Fibroblast of upper back skin (primary cell): ENCODE measurements around the gene IL10RB.
"Not testable (repeated sequence)": the region's sequence is repeated elsewhere in the genome, so short reads cannot be mapped to it uniquely, and the experiment has no call there.

Experiments used
- DNase-seq: peaks from one replicate; pipeline ENCODE4 v3.0.0-alpha.2; 2013

The IL10RB gene

DNA sequence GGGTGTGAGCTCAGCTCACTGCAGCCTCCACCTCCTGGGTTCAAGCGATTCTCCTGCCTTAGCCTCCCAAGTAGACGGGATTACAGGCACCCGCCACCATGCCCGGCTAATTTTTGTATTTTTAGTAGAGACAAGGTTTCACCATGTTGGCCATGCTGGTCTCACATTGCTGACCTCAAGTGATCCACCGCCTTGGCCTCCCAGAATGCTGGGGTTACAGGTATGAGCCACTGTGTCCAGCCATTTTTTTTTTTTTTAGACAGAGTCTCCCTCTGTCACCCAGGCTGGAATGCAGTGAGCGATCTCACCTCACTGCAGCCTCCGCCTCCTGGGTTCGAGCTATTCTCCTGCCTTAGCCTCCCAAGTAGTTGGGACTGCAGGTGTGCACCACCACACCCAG lies 23.3 kb upstream of the IL10RB start:
- DNase-seq: not testable (repeated sequence)

DNA sequence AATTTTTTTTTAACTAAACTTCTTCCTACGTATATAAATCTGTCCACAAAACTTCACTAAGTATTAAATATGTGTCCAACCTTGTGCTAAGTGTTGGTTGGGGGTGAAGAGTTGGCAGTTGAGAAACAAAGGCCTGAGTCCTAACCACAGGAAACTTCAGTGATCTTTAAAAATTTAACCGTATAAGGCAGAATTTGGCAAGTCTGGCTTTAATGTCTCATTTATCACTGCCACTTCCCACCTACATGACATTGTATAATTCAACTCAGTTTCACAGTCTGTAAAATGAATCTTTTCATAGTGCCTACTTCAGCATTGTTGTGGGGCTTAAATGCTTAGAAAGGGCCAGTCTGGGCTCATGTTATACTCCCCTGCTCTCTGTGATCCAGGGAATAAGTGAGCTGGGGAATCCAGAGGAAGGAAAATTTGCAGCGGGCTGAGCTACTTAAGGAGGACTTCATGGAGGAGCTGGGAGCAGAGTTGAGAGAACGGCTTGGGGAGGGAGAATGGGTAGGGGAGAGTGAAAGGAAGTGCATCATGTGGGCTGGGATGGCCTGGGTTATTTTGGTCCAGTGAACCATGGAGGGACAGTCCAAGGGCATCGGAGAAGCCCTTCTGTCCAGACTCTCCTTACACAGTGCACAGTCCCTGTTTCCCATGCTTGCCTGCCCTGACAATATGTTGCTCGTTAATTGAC lies 21.9 kb upstream of the IL10RB start:
- DNase-seq: no peak

DNA sequence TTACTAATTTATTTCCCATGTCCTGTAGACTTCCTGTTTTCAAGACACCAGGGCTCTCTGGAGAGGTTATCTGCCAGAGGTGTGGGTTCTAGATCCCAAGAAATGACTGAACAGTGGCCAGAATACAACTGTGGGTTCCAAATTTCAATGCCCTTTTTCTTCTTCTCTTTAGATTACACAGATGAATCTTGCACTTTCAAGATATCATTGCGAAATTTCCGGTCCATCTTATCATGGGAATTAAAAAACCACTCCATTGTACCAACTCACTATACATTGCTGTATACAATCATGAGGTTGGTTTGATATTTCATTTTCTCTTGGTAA lies 21.4 kb upstream of the IL10RB start:
- DNase-seq: no peak

DNA sequence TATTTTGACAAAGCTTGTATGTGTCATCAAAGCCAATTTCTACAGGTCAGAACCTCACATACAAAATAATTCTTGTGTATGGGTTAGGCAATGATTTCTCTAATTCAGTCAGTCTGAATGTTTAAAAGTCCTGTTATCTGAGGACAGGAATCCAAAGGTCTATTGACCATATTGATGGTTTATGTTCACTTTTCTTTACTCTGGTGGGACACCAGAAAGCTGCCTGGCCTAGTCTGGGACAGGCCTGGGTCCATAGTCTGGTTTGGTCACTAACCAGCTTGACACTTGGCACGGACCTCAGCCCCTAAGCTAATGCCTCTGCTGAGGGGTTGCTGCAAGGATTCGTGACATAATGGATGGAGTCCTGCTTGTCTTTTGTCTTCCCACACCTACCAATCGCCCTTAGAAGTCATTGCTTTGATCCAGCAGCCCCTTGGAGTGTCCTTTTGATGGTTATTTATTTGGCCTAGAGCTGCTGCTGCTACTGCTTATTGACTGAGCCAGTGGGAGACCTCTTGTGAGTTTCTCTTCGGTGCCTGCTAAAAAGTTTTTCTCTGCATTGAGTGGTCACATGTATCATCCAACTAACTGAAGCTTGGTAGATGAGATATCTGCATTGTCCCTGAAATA lies 20.8 kb upstream of the IL10RB start:
- no peak for DNase-seq

DNA sequence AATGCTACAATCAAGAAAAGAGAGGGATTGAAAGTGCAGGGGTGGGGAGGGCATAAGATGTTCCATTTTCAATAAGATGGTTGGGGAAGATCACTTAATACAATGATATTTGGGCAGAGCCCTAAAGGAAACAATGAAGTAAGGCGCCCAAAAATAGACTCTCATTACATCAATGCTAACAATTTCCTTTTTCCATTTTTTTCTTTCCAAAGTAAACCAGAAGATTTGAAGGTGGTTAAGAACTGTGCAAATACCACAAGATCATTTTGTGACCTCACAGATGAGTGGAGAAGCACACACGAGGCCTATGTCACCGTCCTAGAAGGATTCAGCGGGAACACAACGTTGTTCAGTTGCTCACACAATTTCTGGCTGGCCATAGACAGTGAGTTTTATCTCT lies 19.7 kb upstream of the IL10RB start:
- DNase-seq: no peak

DNA sequence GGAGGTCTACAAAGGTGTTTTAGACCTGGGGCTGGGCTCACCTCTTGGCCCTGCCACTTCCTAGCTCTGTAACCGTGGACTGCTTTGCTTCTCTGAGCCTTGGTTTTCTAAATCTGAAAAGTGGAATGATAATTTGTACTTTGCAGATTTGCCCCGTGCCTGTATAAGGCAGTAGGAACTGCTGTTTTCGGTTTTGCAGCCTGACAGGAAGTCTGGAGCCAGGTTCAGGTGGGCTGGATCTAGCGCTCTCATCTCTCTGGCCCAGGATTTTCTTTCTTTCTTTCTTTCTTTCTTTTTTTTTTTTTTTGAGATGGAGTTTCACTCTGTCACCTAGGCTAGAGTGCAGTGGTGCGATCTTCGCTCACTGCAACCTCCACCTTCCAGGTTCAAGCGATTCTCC lies 19.2 kb upstream of the IL10RB start:
- DNase-seq: no peak

DNA sequence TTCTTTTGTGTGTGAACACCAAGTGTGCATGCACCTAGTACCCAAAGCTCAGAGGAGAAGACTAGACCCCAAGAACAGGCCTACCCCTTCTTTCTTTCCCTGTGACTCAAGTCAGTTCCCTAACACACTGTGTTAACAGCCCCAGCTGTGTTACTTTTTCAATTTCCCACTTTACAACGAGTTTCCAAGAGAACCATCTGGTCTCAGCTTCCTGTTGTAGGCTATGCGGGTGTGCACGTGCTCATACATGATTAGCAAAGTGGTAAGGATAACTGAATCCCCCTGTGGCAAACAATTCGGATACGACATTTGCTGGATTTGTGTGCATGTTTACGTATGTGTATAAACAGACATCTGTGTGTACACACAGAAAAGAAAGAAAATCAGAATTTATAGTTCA lies 18.6 kb upstream of the IL10RB start:
- DNase-seq: no peak

DNA sequence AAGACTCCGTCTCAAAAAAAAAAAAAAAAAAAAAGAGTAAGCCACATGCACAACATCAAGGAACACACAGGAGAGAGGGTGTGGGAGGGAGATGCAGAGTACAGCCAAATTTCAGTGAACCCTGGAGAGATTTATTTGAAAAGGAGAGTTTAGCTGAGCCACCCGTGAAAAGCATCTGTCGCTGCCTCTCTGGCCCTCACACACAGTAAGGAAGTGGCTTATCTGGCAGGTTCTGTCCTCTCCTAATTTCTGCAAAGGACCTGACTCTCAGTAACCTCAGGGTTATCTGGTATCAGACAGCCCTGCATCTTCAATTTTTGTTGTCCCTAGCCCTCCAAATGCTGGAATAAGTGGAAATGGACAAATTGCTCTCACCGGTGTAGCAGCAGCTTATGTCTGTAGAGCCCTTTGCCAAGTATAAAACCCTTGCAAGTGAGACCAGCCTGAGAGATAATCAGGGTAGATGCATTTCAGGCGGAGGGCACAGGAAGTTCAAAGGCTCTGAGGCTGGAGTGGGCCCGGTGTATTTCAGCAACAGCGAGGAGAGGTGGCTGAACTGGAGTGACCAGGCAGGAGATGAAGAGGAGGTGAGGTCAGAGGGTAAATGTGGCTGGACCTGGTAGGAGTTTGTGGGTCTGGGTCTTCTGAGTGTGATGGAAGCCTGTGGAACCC lies 16.7 kb upstream of the IL10RB start:
- DNase-seq: no peak

DNA sequence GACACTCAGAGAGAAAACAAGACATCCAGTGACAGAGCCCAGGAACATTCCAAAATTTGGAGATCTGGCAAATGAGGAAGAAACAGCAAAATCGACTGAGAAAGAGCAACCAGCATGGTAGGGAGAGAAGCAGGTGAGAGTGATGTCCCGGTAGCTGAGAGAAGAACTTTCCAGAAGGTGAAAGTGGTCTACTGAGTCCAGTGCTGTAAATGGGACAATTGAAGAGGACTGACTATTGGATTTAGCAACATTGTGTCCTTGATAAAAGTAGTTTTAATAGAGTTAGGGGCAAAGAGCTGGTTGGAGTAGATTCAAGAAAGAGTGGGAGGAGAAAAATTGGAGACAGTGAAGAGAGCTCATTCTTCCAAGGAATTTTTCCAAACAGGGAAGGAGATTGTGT lies 15.0 kb upstream of the IL10RB start:
- no peak for DNase-seq

DNA sequence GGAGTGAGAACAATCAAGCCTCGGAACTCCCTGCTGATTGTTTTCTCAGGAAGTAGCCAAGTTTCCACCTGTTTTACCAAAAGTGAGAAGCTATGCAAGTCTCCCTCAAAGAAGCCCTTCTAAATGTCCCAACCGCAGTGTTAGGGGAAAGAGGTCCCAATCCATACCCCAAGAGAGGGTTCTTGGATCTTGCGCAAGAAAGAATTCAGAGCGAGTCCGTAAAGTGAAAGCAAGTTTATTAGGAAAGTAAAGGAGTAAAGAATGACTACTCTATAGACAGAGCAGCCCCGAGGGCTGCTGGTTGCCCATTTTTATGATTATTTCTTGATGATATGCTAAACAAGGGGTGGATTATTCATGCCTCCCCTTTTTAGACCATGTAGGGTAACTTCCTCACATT lies 12.8 kb upstream of the IL10RB start:
- DNase-seq: not testable (repeated sequence)

DNA sequence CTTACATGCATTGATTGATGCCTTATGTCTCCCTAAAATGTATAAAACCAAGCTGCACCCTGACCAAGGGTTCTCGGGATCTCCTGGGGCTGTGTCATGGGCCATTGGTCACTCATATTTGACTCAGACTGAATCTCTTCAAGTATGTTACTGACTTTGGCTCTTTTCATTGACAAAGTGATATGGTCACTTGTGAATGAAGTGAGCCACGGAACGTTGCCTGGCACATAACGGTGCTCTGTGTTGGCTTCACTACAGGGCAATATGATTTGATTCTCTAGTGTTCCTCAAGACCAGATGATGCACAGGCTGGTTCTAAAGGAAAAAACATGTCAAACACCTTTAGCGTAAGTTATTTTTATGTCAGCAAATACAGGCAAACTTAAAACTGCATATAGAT lies 11.4 kb upstream of the IL10RB start:
- DNase-seq: no peak

DNA sequence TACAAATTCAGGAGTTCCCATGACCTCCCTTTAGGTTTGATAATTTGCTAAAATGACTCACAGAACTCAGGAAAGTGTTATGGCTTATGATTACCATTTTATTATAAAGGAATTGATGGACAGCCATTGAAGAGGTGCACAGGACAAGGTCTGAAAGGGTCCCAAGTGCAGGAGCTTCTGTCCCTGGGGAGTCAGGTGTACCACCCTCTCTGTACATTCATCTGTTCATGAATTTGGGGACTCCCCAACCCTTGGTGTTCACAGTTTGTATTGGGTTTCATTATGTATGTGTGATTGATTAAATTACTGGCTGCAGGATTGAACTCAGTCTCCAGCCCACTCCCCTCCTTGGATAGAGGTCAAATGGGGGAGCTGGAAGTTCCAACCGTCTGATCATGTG lies 10.8 kb upstream of the IL10RB start:
- DNase-seq: no peak

DNA sequence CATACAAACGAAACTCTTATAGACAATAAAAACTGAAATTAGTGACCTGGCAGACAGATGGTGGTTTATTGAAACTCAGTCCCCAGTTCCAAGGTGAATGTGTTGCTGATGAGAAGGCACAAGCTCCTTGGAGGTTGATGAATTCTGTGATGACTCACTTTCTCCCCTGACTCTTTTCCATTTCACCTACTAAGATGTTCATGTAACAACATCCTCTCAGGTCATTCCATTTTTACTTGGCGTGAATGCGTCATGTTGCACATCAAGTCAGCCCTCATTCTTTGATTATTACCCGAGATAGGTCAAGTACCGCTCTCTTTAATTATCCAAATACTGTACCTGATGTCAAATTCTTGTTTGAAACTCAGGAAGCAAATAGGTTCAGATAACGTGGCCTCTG lies 10.1 kb upstream of the IL10RB start:
- DNase-seq: no peak

DNA sequence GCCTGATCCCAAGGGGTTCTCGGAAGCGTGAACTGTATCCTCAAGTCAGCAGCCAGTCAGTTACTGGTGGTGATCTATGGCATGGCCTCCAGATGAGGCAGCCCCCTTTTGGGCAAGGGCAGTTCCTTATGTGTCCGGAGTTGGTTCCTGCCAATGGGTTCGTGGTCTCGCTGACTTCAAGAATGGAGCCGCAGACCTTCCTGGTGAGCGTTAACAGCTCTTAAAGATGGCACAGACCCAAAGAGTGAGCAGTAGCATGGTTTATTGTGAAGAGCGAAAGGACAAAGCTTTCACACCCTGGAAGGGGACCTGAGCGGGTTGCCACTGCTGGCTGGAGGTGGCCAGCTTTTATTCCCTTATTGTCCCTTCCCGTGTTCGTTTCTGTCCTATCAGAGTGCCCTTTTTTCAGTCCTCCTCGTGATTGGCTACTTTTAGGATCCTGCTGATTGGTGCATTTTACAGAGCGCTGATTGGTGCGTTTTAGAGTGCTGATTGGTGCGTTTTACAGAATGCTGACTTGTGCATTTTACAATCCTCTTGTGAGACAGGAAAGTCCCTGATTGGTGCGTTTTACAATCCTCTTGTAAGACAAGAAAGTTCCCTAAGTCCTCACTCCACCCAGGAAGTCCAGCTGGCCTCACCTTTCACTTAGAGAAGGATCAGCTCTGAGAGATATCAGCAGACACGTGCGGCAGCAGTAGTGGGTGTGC lies 8.9 kb upstream of the IL10RB start:
- DNase-seq: no peak

DNA sequence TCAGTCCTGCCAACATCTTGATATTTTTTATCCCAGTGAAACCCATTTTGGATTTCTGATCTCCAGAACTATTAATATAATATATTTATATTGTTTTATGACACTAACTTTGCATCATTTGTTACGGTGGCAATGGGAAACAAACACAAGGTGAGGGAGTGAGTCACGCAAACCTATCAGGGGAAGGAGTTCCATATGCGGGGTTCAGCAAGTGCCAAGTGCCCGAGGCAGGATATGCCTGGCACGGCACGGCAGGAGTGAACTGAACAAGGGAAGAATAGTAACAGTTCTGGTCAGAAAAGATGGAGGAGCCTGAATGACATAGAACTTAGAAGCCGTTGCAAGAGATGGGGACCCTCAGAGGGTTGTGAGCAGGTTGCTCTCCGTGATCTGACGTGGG lies 7.7 kb upstream of the IL10RB start:
- DNase-seq: no peak

DNA sequence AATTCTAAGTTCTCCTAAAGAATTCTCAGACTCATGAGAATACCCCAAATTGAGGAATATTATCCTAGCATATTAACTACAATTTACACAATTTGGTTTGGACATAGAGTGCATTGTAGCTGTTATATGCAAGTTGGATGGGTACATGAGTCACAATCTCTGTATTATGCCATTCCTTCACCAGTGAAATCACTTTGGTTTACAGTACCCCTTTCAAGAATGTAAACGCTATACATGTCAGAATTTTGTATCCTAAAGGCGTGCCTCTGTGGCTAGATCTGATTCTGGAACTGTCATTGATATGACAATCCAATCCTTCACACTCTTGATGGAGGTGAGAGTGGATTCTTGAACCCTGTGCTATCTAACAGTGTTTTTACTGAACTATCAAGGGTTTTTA lies 6.7 kb upstream of the IL10RB start:
- DNase-seq: no peak

DNA sequence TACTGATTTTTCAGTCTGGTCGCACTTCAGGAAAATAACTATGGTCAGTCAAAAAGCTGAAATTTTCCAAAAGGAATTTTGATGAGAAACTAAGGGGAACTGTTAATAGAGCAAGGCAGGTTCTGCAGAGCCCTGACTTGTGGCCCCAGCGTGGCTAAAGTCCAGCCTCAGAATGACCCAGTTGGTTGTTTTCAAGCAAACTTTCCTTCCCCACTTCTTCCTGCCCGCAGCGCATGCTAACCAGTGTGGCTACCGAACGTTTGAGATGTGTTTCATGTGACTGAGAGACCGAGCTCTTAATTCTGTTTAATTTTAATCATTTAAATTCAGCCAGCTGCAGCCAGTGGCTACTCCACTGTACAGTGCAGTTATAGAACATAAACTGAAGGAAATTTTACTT lies 6.2 kb upstream of the IL10RB start:
- DNase-seq: no peak

DNA sequence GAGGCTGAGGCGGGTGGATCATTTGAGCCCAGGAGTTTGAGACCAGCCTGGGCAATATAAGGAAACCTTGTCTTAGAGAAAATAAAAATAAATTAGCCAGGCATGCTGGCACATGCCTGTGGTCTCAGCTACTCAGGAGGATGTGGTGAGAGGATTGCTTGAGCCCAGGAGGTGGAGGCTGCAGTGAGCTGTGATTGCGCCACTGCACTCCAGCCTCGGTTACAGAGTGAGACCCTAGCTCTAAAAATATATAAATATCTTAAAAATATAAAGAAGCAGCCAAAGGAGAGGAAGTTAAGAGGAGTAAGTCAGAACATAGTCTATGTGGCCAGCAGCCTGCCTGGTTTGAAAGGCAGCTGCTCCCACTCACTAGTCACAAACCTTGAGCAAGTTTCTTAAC lies 4.5 kb upstream of the IL10RB start:
- peak; percentile 75 for DNase-seq

DNA sequence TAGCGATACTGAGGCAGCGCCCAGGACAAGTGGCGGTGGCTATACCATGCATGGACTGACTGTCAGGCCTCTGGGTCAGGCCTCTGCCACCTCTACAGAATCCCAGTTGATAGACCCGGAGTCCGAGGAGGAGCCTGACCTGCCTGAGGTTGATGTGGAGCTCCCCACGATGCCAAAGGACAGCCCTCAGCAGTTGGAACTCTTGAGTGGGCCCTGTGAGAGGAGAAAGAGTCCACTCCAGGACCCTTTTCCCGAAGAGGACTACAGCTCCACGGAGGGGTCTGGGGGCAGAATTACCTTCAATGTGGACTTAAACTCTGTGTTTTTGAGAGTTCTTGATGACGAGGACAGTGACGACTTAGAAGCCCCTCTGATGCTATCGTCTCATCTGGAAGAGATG lies 3.2 kb upstream of the IL10RB start:
- DNase-seq: no peak

DNA sequence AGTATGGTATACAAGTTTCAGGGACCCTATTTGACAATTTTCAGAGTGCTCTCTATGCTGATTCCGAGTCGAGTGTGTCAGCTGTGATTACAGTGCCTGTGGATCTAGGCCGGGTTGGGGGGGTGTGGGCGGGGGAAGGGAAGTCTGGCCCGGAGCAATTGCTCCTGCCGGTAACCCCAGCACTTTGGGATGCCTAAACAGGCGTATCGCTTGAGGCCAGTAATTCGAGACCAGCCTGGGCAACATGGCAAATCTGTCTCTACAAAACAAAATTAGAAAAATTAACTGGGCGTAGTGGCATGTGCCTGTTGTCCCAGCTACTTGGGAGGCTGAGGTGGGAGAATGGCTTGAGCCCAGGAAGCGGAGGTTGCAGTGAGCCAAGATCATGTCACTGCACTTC lies 1.6 kb upstream of the IL10RB start:
- no peak for DNase-seq

DNA sequence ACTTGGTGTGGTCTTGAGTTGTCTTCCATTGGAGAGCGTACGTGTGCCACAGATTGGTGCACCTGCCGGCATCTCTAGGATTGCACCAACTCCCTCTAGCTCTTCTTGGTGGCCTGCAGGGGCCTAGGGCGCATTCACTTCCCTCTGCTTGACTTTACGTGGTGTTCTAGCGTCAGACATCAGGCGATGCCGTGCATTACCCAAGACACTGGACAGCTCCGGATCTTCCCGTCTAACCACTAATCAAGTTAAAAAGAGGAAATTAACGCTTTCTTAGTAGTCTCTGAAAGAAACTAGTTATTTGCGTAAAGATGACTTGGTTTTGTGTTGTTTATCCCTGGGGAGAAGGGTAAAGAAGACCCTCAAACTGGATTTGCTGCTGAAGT lies 510 bp upstream of the IL10RB start:
- DNase-seq: no peak

DNA sequence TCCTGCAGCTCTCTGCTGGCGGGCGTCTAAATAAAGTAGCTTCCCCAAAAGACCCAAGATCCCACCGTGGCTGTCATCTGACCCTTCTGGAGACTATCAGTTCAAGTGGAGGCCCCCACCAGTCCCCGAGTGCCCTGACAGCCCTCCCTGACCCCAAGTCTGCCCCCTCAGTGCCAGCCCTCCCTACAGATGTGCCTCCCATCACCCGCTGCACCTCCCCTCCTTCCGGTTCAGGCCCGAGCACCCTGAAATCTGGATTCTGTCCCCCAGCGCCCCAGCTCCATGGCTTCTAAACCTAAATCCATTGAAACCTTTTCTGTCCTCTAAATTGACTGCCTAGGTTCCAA lies 595 bp downstream of the IL10RB start:
- DNase-seq: no peak

DNA sequence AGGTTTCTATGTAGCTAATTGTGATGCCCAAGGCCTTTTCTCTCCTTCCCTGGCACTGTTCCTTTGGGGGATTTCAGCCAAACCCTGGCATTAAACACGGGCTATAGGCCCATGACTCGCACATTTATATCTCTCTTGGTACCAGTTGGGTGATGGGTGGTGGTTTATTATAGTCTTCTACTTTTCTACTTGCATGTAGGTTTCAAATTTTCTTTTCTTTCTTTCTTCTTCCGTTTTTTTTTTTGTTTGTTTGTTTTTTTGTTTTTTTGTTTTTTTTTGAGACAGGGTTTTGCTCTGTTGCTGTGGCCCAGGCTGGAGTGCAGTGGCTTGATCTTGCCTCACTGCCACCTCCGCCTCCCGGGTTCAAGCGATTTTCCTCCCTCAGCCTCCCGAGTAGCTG lies 1.1 kb downstream of the IL10RB start:
- no peak for DNase-seq

DNA sequence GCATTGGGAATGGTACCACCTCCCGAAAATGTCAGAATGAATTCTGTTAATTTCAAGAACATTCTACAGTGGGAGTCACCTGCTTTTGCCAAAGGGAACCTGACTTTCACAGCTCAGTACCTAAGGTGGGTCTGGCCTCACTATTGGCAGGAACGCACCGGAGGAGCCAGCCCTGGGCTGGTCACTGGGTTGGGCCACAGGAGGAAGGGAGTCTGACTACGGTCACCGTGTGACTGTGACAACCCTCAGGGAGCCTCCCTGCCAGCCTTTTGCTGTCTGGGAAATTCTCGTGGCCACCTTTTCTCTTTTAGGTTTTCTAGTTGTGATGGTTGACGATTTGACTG lies 2.2 kb downstream of the IL10RB start:
- DNase-seq: no peak
